Measurements from ENCODE around the gene ARNT2. TPM values are rescaled to one million over a fixed set of nuclear protein-coding genes. Genes with fewer than 3 reads are reported as not detected.

The ARNT2 gene
- total and polyA plus RNA-seq, 3 donors from 2014 or later, result 34.3 to 58.7 (median 50.2) TPM

GRCh38 chr15:80588801-80589200 lies 184.6 kb downstream of the ARNT2 start:
- 86 to 96% methylated on average over 6 of the region's 6 CpGs for WGBS, 2 donors
- no peaks in the 10 kb centered on the region for H3K27me3 ChIP-seq
- no peak overlapping the region for H3K4me3 ChIP-seq
- intact Hi-C loops (cut with DNase I; ENCODE audit: low total_unique reads), result no loop called here
- H3K36me3 ChIP-seq (ENCODE audit: low read depth, missing control alignments), result no peaks in the 10 kb centered on the region
- H3K9me3 ChIP-seq, result no peaks in the 10 kb centered on the region
- no peak for DNase-seq
- no peaks in the 10 kb centered on the region for H3K4me1 ChIP-seq
- no peak for TF ChIP-seq POLR2A (IDR thresholded peaks at IDR 0.05)
- H3K27ac ChIP-seq, result no peak overlapping the region

DNA sequence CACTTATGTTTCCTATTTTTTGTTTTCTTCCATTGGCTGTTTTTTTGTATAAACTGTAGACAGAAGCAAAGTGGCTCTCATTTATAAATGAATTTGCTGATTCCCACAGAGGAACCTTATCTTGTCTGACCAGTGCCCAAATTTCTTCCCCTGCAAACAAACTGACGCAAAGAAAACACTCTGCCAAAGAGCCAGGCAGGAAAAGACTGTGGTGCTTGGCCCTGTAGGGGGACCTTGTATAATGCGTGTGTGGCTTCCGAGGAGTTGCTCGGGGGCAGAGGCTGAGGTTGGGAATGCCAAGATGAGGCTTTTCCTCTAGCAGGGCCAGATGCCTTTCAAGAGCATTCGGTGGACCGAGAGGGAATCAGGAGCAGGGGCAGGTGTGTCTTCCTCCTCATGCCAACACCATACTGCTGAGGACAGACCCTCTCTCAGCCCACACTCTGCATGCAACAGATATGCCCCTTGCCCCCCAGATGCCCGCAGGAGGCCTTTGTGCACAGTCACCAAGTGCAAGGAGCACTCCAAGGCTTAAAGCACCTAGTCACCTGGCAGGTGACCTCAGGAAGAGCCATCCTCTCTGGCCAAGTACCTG lies 186.7 kb downstream of the ARNT2 start:
- Histone ChIP-seq H3K9me3 (no peaks in the 10 kb centered on the region), H3K27ac (no peak overlapping the region), H3K36me3 (ENCODE audit: low read depth, missing control alignments) (no peaks in the 10 kb centered on the region), H3K4me3 (no peak overlapping the region), H3K27me3 (no peaks in the 10 kb centered on the region), H3K4me1 (no peaks in the 10 kb centered on the region)
- intact Hi-C loops (cut with DNase I; ENCODE audit: low total_unique reads), result no loop called here
- DNase-seq, result no peak
- TF ChIP-seq CTCF (IDR thresholded peaks at IDR 0.05), result no peak
- no peak for TF ChIP-seq POLR2A (IDR thresholded peaks at IDR 0.05)
- 84 to 93% methylated on average over 4 to 7 of the region's 7 CpGs for WGBS, 2 donors

- no peak for DNase-seq
- no peaks in the 10 kb centered on the region for H3K4me1 ChIP-seq
These were observed 187.3 kb downstream of the ARNT2 start for GRCh38 chr15:80591471-80591870.

DNA sequence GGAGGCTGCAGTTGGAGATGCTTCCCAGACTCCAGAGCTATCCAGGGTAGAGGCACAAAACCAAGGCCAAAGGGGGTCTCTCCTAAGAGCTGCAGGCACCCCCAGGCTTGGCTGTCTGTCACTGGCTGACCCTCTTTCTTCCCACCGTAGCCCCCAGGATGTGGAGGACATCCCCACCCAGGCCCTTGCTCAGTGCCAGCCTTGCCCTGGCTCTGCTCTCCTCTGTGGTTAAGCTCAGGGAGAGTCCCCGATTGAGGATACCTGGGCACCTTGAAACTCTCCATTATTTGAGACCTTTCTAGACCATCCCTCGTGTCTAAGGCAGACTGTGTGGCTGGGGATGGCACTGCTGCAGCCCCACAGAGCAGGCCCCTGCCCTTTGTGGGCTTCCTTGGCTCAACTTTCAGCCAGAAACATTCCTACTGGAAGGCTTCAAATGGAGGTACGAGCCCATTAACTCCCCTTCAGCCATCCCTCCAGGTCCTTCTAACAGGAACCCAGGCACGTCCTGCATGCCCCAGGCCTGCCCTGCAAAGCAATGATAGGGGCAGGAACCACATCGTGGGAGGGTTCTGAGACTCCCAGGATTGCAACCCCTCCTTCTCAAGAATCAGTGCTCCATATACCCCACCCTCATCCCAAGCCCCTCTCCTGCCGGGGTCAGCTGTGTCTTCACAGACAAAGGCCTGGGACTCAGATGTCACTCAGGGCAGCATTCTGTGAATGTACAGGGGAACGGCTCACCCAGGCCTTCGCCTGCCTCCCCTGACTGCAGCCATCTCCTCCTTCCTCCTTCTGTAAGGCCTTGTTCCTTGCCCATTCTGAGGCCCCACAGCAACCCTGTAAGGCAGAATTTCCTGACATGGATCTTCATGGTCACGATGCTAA lies 188.0 kb downstream of the ARNT2 start:
- intact Hi-C loops (cut with DNase I; ENCODE audit: low total_unique reads), result no loop called here
- Histone ChIP-seq H3K27me3 (no peaks in the 10 kb centered on the region), H3K9me3 (no peaks in the 10 kb centered on the region), H3K27ac (no peak overlapping the region), H3K36me3 (ENCODE audit: low read depth, missing control alignments) (no peaks in the 10 kb centered on the region), H3K4me3 (no peak overlapping the region), H3K4me1 (no peaks in the 10 kb centered on the region)
- WGBS, 2 donors, result 93 to 94% methylated on average over 10 of the region's 10 CpGs
- DNase-seq, result no peak
- no peak for TF ChIP-seq CTCF (IDR thresholded peaks at IDR 0.05)
- TF ChIP-seq POLR2A (IDR thresholded peaks at IDR 0.05), result no peak

More at GRCh38 chr15:80591471-80591870, 187.3 kb downstream of the ARNT2 start:
- intact Hi-C loops (cut with DNase I; ENCODE audit: low total_unique reads), result no loop called here
- no peak overlapping the region for H3K27ac ChIP-seq
- 91 to 96% methylated on average over 17 to 23 of the region's 23 CpGs for WGBS, 2 donors
- H3K27me3 ChIP-seq, result no peaks in the 10 kb centered on the region
- no peaks in the 10 kb centered on the region for H3K36me3 ChIP-seq (ENCODE audit: low read depth, missing control alignments)
- no peak overlapping the region for H3K4me3 ChIP-seq
- H3K9me3 ChIP-seq, result no peaks in the 10 kb centered on the region
- TF ChIP-seq CTCF (IDR thresholded peaks at IDR 0.05) (no peak), POLR2A (IDR thresholded peaks at IDR 0.05) (no peak)

DNA sequence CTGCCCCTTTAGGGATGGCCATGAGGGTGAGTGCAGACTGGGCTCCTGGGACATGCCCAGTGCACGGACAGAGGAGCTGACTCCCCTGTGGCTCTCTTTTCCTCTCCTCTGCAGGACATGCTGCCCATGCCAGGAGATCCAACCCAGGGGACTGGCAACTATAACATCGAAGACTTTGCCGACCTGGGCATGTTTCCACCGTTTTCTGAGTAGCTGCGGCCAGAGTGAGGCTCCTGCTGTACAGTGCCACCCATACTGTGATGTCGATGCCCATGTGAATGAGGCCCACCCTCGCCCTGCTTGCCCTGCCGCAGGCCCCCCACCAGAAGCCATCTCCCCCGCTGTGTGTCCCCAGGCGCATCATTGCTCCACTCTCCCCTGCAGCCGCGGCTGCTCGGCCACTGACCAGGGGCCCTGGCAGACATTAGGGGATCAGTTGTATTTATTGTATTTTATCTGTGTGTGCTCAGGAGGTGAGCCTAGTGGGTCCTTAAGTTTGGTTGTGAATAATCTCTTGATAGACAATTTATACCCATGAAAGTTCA lies 189.4 kb downstream of the ARNT2 start:
- Histone ChIP-seq H3K4me1 (no peaks in the 10 kb centered on the region), H3K4me3 (no peak overlapping the region), H3K9me3 (no peaks in the 10 kb centered on the region), H3K27me3 (no peaks in the 10 kb centered on the region), H3K27ac (no peak overlapping the region), H3K36me3 (ENCODE audit: low read depth, missing control alignments) (no peaks in the 10 kb centered on the region)
- WGBS, 2 donors, result 94 to 95% methylated on average over 12 to 13 of the region's 13 CpGs
- intact Hi-C loops (cut with DNase I; ENCODE audit: low total_unique reads), result no loop called here
- TF ChIP-seq CTCF (IDR thresholded peaks at IDR 0.05) (no peak), POLR2A (IDR thresholded peaks at IDR 0.05) (no peak)
- no peak for DNase-seq

All from testis (tissue), 3 donors.